ENCODE results near the gene PTPRS.
"Not testable (repeated sequence)": the region's sequence is repeated elsewhere in the genome, so short reads cannot be mapped to it uniquely, and the experiment has no call there.

DNA sequence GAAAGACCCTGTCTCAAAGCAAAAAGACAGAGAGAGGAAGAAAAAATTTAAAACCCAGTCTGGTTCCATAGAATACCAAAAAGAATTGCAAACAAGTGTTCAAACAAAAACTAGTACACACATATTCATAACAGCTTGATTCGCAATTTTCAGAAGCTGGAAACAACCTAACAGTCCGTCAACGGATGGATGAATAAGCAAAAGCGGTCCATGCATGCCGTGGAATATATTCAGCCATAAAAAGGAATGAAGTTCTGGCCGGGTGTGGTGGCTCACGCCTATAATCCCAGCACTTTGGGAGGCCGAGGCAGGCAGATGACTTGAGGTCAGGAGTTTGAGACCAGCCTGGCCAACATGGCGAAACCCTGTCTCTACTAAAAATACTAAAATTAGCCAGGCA is 21.2 kb upstream of the PTPRS start:
- TF ChIP-seq CTCF (IDR thresholded peaks at IDR 0.05); POLR2A (IDR thresholded peaks at IDR 0.05); POLR2AphosphoS5 (IDR thresholded peaks at IDR 0.05; ENCODE audit: insufficient read depth in 1 of 2, low read depth in 1 of 2): not testable (repeated sequence)

Data from vagina (tissue), 2 donors.